GM12873 (cell line): ENCODE results near the gene ACSF3.

Experiments used
- TF ChIP-seq, protein P1 (sequence below): IDR thresholded peaks from 2 replicates; pipeline ENCODE4 v1.5.1; 2012; ENCODE audit warnings: low read depth, mild to moderate bottlenecking, moderate library complexity, low read length, control low read depth; ENCODE audit not compliant: insufficient read depth; ENCODE audit errors: missing control alignments

The ACSF3 gene

DNA sequence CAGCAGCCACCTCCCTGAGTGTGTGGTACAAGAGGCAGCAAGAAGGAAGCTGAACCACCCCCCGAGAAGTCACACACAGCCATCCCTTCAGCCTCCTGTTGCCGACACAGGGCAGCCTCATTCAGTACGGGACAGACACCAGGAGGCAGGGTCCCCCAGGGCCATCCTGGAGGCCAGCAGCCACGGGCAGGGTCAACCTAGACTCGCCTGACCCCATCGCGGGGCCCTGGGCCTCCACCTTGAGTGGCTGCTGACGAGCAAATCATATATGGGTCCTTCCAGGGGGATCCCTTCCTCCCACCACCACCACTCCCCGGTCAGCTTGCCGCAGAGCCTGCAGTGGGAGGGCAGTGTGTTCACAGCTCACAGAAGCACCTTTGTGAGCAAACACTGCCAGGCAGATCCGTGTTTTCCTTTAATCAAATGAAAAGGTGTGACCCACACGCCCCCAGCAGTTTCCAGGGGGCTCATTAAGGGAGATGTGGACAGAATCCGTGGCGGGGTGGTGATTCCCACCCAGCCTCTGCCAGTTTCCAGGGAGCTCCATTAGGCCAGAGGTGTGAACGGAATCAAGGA lies 5.6 kb upstream of the ACSF3 start:
- TF ChIP-seq, protein P1, sequence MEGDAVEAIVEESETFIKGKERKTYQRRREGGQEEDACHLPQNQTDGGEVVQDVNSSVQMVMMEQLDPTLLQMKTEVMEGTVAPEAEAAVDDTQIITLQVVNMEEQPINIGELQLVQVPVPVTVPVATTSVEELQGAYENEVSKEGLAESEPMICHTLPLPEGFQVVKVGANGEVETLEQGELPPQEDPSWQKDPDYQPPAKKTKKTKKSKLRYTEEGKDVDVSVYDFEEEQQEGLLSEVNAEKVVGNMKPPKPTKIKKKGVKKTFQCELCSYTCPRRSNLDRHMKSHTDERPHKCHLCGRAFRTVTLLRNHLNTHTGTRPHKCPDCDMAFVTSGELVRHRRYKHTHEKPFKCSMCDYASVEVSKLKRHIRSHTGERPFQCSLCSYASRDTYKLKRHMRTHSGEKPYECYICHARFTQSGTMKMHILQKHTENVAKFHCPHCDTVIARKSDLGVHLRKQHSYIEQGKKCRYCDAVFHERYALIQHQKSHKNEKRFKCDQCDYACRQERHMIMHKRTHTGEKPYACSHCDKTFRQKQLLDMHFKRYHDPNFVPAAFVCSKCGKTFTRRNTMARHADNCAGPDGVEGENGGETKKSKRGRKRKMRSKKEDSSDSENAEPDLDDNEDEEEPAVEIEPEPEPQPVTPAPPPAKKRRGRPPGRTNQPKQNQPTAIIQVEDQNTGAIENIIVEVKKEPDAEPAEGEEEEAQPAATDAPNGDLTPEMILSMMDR = no peak

DNA sequence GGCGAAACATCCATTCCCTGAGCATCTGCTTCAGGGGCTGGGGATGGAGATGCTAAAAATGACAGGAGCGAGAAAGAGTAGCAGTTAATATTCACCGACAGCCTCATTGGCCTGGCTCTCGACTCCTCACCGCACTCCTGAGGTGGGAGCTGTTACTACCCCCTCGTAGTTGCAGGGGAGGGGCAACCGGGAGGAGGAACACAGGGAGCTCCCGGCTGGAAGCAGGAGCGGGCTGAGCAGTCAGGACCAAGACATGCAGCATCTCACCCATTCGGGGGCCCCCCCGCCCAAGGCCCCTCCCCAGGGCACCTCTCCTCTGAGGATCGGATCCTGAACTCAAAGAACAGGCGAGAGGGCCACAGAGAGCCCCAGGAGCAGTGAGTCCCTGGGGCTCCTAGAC lies 4.5 kb upstream of the ACSF3 start:
- TF ChIP-seq, protein P1 = no peak

DNA sequence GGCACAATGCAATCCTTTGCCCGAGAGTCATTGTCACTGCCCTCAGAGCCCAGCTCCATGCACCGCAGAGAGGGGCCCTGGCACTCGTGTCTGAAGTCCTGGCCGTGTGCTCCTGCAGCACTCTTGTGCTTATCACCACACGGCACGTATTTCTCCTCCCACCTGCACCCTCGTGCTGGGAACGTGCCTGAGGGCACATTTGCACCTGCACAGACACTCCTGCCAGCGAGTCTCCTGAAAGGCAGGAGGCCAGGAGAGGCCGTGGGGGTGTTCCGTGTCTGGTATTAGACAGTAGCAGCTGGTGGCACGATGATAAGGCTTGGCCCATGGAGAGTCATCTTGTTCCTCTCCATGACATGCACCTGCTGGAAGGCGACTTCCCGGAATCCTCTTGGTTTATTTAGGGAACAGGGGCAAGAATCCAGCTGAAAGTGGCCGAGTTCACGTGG lies 3.4 kb upstream of the ACSF3 start:
- TF ChIP-seq, protein P1 = no peak

DNA sequence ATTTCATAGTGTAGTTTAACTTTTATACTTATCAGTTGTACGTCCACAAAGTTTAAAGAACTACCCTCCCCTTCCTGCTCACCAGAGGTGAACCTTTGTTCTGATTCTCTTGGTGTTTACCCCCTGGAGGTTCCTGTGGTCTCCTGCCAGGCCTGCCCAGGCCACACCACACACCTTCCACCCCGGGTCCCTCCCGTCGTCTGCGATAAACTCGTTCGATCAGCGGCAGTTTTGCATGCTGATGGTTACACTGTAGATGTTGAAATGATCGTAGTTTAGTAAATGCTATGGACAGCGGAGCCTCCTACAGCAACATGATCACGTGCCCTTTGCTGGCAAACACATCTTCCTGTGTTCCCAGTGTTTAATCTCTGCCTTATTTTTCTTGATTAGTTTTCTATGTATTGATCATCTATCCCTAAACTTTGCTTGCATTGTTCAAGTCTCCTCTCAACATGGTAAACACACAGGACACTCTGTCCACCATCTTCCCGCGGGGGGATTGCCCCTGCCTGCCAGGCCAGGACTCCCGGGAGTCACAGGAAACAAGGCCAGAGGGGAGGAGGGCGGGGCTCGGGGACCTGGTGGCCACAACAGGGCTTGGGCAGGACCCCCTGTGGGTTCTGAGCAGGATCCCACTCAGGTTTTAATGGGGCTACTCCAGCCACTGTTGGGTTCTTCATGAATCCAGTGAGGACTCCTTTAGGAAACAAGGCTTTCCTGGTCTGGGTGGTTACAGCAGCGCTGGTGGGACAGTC lies 2.8 kb upstream of the ACSF3 start:
- TF ChIP-seq, protein P1 = no peak

DNA sequence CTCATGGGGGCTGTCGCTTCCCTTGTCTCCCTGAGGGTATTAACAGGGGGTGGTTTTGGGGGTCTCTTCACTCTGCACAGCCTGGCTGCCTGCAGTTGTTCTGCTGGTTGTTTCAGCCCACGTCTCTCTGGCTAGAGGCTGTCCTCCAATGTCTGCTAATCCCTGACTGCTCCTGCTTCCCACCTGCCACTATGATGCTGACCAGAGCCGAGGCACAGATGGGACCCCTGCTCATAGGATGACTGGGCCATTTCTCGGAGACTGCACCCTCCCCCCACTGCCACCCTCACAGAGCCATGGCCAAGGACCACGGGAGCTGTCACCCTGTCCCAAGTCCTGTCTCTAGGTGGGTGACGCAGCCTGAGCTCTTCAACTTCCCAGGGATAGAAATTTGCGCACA lies 1.6 kb upstream of the ACSF3 start:
- TF ChIP-seq, protein P1 = no peak

DNA sequence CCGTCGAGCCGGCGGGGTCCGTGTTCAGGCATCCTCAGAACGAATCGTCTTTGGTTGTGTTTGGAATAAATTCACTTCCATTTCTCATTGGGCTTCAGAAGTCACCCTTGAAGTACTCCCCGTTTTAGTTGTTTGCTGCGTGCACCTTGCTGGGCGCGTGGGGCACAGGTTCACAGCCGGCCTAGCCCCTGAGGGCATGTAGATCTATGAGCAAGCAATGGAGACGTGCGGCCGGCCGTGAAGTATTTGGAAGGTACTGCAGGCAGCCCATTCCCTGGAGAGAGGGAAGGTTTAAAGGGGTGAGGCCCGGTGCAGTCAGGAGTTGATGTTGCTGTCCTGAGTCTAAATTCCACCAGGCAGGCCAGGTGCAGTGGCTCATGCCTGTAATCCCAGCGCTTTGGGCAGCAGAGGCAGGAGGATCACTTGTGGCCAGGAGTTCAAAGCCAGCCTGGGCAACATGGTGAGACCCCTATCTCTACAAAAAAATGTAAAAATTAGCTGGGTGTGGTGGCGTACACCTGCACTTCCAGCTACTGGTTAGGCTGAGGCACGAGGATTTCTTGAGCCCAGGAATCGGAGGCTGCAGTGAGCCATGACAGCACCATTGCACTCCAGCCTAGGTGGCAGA lies 714 bp downstream of the ACSF3 start:
- TF ChIP-seq, protein P1 = no peak

DNA sequence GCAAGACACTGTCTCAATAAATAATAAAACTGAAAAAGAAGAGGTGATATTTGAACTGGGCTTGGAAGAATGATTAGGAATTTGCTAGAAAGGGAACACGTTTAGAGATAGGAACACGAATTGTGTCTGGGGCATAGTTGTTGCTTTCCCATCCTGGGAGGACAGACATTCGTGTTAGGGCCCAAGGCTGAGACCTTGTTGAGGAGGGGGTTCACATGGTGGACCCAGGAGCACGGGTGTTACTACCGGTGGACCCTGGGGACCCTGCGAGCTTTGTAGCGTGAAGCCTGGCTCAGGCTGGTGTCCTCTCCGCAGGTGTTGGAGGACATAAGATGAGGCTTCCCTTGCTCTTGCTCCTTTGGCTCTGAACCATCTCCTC lies 1.2 kb downstream of the ACSF3 start:
- TF ChIP-seq, protein P1 = no peak
